Measurements from ENCODE around the gene MLX. TPM values are rescaled to one million over a fixed set of nuclear protein-coding genes. Genes with fewer than 3 reads are reported as not detected.
"Not testable (repeated sequence)": the region's sequence is repeated elsewhere in the genome, so short reads cannot be mapped to it uniquely, and the experiment has no call there.

MLX gene
- total RNA-seq, 1 experiment from 2014 or later, result 33.7 TPM

- ChIA-PET CTCF (no interaction called here), POLR2A (ENCODE audit: low non-redundant PET) (no interaction called here)
- intact Hi-C loops (cut with micrococcal nuclease; ENCODE audit: unreplicated experiment), result loop anchor here (2.0 kb wide), 1 partner anchor 68 kb away; the partner anchor contains the start of gene PLEKHH3
- DNase-seq (ENCODE audit: low spot score), result no peak
- no peaks in the 10 kb centered on the region for H3K4me1 ChIP-seq (ENCODE audit: insufficient read depth, low read length, poor library complexity, severe bottlenecking)
- no peaks in the 10 kb centered on the region for H3K36me3 ChIP-seq (ENCODE audit: insufficient read depth, low read length, poor library complexity, severe bottlenecking)
- peak overlapping the region; percentile 84 for H3K27ac ChIP-seq (ENCODE audit: low read depth, low read length, poor library complexity, severe bottlenecking)
- H3K4me3 ChIP-seq (ENCODE audit: low read depth, low read length, poor library complexity, severe bottlenecking), result peak overlapping the region; percentile 82
- TF ChIP-seq EZH2 (IDR thresholded peaks at IDR 0.05; ENCODE audit: borderline replicate concordance, low read depth, low read length, poor library complexity, severe bottlenecking), result no peak
- TF ChIP-seq, protein P1, sequence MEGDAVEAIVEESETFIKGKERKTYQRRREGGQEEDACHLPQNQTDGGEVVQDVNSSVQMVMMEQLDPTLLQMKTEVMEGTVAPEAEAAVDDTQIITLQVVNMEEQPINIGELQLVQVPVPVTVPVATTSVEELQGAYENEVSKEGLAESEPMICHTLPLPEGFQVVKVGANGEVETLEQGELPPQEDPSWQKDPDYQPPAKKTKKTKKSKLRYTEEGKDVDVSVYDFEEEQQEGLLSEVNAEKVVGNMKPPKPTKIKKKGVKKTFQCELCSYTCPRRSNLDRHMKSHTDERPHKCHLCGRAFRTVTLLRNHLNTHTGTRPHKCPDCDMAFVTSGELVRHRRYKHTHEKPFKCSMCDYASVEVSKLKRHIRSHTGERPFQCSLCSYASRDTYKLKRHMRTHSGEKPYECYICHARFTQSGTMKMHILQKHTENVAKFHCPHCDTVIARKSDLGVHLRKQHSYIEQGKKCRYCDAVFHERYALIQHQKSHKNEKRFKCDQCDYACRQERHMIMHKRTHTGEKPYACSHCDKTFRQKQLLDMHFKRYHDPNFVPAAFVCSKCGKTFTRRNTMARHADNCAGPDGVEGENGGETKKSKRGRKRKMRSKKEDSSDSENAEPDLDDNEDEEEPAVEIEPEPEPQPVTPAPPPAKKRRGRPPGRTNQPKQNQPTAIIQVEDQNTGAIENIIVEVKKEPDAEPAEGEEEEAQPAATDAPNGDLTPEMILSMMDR (conservative IDR thresholded peaks at IDR 0.05; ENCODE audit: low read depth, low read length), result no peak
- no peaks in the 10 kb centered on the region for H3K27me3 ChIP-seq (replicated peaks; ENCODE audit: insufficient read depth, low read depth, low read length, poor library complexity)
- H3K9me3 ChIP-seq (ENCODE audit: low read depth, low read length, poor library complexity, severe bottlenecking), result no peaks in the 10 kb centered on the region
- BruUV-seq (replicated peaks), result no TSS peak
Measured at GRCh38 chr17:42608305-42609181, 41.6 kb downstream of the MLX start.

DNA sequence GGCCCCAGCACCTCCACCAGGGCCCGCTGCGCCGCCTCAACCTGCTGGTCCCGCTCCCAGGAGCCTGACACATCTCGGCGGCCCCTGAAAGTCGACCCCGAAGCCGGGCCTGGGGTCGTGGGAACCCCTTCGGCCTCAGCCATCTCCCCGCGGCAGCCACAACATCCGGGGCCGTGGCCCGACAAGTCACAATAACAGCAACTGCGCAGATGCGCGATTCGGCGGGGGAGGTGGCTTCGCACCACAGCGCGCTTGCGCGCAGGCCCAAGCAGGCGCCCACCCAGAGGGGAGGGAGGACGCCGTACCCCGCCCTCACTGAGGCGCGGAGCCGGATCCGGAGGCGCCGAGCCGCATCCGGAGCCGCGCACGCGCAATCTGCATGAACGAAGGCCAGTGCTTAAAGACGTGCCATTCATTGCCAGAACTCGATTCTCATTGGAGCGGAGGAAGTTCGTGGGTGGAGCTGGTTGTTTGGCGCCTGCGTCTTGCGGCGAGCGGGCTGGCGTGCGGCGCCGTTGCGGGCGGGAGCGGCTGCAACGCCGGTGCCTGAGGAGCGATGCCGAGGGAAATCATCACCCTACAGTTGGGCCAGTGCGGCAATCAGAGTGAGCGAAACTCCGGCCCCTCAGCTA lies 42.4 kb downstream of the MLX start, which contains the start of the genes RETREG3 and TUBG1:
RETREG3 (minus strand) TSS at position 193 of the 632 bp plus-strand sequence; CDS start at position 143, 50 bp downstream.
TUBG1 (plus strand) TSS at position 502 of the 632 bp plus-strand sequence; CDS start at position 557, 55 bp downstream.
- peak within 1 kb of the TSS; percentile 84 for H3K27ac ChIP-seq (ENCODE audit: low read depth, low read length, poor library complexity, severe bottlenecking)
- H3K4me1 ChIP-seq (ENCODE audit: insufficient read depth, low read length, poor library complexity, severe bottlenecking), result no peaks in the 10 kb centered on the region
- H3K4me3 ChIP-seq (ENCODE audit: low read depth, low read length, poor library complexity, severe bottlenecking), result peak within 1 kb of the TSS; percentile 82
- no peaks in the 10 kb centered on the region for H3K27me3 ChIP-seq (replicated peaks; ENCODE audit: insufficient read depth, low read depth, low read length, poor library complexity)
- TF ChIP-seq, protein P1 (conservative IDR thresholded peaks at IDR 0.05; ENCODE audit: low read depth, low read length), result no peak
- TF ChIP-seq EZH2 (IDR thresholded peaks at IDR 0.05; ENCODE audit: borderline replicate concordance, low read depth, low read length, poor library complexity, severe bottlenecking), result no peak
- H3K9me3 ChIP-seq (ENCODE audit: low read depth, low read length, poor library complexity, severe bottlenecking), result no peaks in the 10 kb centered on the region
- BruUV-seq (replicated peaks), result no TSS peak
- no peaks in the 10 kb centered on the region for H3K36me3 ChIP-seq (ENCODE audit: insufficient read depth, low read length, poor library complexity, severe bottlenecking)
- intact Hi-C loops (cut with micrococcal nuclease; ENCODE audit: unreplicated experiment), result loop anchor here (2.0 kb wide), 1 partner anchor 68 kb away; the partner anchor contains the start of gene PLEKHH3
- CTCF ChIA-PET, result interaction anchor here (0.5 kb wide), 1 partner anchor 394 kb away, joined by 5 read pairs; no protein-coding TSS in a partner anchor
- peak; percentile 96 for DNase-seq (ENCODE audit: low spot score)
- POLR2A ChIA-PET (ENCODE audit: low non-redundant PET), result no interaction called here

DNA sequence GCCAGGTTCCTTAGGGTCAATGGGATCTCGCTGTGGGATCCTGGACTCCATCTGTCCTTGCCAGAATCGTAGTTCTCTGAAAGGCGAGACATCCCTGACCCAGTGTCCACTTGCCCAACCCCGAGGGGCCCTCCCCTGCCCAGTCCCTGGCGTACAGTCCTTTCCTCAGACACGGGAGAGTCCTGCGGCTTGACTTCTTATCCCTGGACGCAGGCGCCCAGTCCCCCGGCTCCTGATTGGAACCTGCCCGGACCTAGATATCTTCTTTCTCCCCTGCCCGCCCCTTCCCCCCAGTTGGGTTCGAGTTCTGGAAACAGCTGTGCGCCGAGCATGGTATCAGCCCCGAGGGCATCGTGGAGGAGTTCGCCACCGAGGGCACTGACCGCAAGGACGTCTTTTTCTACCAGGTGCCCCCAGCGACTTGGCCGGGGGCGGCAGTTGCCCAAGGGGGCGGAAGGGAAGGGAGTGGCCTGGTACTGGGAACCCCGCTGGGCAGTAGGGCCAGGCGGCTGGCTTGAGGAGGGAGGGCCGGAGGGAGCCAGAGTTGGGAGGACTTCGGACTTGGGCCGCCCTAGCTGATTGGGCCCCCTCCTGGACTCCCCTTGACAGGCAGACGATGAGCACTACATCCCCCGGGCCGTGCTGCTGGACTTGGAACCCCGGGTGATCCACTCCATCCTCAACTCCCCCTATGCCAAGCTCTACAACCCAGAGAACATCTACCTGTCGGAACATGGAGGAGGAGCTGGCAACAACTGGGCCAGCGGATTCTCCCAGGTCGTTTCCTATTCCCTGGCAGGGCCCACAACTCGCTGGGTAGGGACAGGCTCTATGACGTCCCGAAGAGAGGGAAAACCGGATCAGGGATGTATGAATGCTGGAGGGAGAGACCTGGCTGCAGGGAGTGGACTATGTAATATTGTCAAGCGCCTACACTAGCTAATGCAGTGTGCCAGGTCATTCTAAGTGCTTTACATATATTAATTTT lies 43.2 kb downstream of the MLX start:
- POLR2A ChIA-PET (ENCODE audit: low non-redundant PET); BruUV-seq (replicated peaks): not testable (repeated sequence)

More for the DNA sequence above, 43.2 kb downstream of the MLX start:
- not testable (repeated sequence) for DNase-seq (ENCODE audit: low spot score); H3K36me3 ChIP-seq (ENCODE audit: insufficient read depth, low read length, poor library complexity, severe bottlenecking); H3K27me3 ChIP-seq (replicated peaks; ENCODE audit: insufficient read depth, low read depth, low read length, poor library complexity); H3K9me3 ChIP-seq (ENCODE audit: low read depth, low read length, poor library complexity, severe bottlenecking); H3K4me1 ChIP-seq (ENCODE audit: insufficient read depth, low read length, poor library complexity, severe bottlenecking)
- CTCF ChIA-PET, result interaction anchor here (0.5 kb wide), 1 partner anchor 393 kb away, joined by 5 read pairs; no protein-coding TSS in a partner anchor
- H3K4me3 ChIP-seq (ENCODE audit: low read depth, low read length, poor library complexity, severe bottlenecking), result peak overlapping the region; percentile 82
- peak overlapping the region; percentile 84 for H3K27ac ChIP-seq (ENCODE audit: low read depth, low read length, poor library complexity, severe bottlenecking)
- intact Hi-C loops (cut with micrococcal nuclease; ENCODE audit: unreplicated experiment), result loop anchor here (2.0 kb wide), 1 partner anchor 67 kb away; the partner anchor contains the start of gene PLEKHH3
